Mesenchymal stem cell (in vitro differentiated cells and primary cell): ENCODE measurements around the gene NOSIP.
A peak's percentile ranks its signal among the peaks of the same experiment; 100 is the strongest.

ENCODE experiments used
- DNase-seq: peaks from one replicate; pipeline ENCODE4 v3.0.0-alpha.2; 2013
- H2AFZ ChIP-seq: one replicate; pipeline ENCODE4 v1.6.1; 2013; ENCODE audit warnings: low read depth, mild to moderate bottlenecking, control low read depth, inconsistent platforms, low read length, moderate library complexity
- H2AK5ac ChIP-seq: 2 replicates; pipeline ENCODE4 v1.6.1; 2013; ENCODE audit warnings: low read length, moderate library complexity, mild to moderate bottlenecking, inconsistent platforms; ENCODE audit not compliant: severe bottlenecking
- H2BK120ac ChIP-seq: one replicate; pipeline ENCODE4 v1.6.1; 2013; ENCODE audit warnings: low read depth, mild to moderate bottlenecking, inconsistent platforms, low read length, moderate library complexity
- H2BK12ac ChIP-seq, 2 experiments: one replicate each; pipeline ENCODE4 v1.6.1; 2013; ENCODE audit warnings: inconsistent platforms in 2 of 2, low read length in 2 of 2, mild to moderate bottlenecking in 2 of 2, moderate library complexity in 2 of 2, control low read depth in 1 of 2
- H2BK15ac ChIP-seq: one replicate; pipeline ENCODE4 v1.6.1; 2013; ENCODE audit warnings: mild to moderate bottlenecking, low read depth, inconsistent platforms; ENCODE audit not compliant: poor library complexity, severe bottlenecking
- H2BK5ac ChIP-seq: 2 replicates; pipeline ENCODE4 v1.6.1; 2013; ENCODE audit warnings: low read depth, mild to moderate bottlenecking, low read length, control low read depth, inconsistent platforms; ENCODE audit not compliant: poor library complexity, severe bottlenecking
- H3K14ac ChIP-seq, 2 experiments: one replicate each; pipeline ENCODE4 v1.6.1; 2013; ENCODE audit warnings: inconsistent platforms in 2 of 2, low read length in 2 of 2, control low read depth in 1 of 2, mild to moderate bottlenecking in 1 of 2, moderate library complexity in 1 of 2
- H3K18ac ChIP-seq, 2 experiments: one replicate each; pipeline ENCODE4 v1.6.1; 2013; ENCODE audit warnings: inconsistent platforms in 2 of 2, low read length in 2 of 2, control low read depth in 1 of 2, low read depth in 1 of 2, mild to moderate bottlenecking in 1 of 2
- H3K23ac ChIP-seq, 2 experiments: one replicate each; pipeline ENCODE4 v1.6.1; 2013; ENCODE audit warnings: inconsistent platforms in 2 of 2, low read length in 2 of 2, mild to moderate bottlenecking in 2 of 2, moderate library complexity in 2 of 2, control low read depth in 1 of 2
- H3K27ac ChIP-seq: 2 replicates; pipeline ENCODE4 v1.5.1; 2013; ENCODE audit warnings: mild to moderate bottlenecking, moderate library complexity, low read length, control low read depth, inconsistent platforms; ENCODE audit not compliant: poor library complexity, severe bottlenecking
- H3K27me3 ChIP-seq, 2 experiments: 2 replicates each; pipeline versions ENCODE4 v1.6.1 to v1.7.0; 2013; ENCODE audit warnings: low read length in 2 of 2, mild to moderate bottlenecking in 2 of 2, moderate library complexity in 2 of 2, control low read depth in 1 of 2, inconsistent platforms in 1 of 2; ENCODE audit not compliant: control insufficient read depth in 1 of 2, insufficient read depth in 1 of 2
- H3K36me3 ChIP-seq, 2 experiments: 2 replicates each; pipeline versions ENCODE4 v1.6.1 to v1.7.0; 2013; ENCODE audit warnings: low read length in 2 of 2, control low read depth in 1 of 2, inconsistent platforms in 1 of 2, low read depth in 1 of 2, mild to moderate bottlenecking in 1 of 2; ENCODE audit not compliant: insufficient read depth in 2 of 2, control insufficient read depth in 1 of 2
- H3K4ac ChIP-seq, 2 experiments: one replicate each; pipeline ENCODE4 v1.6.1; 2013; ENCODE audit warnings: inconsistent platforms in 2 of 2, low read length in 2 of 2, mild to moderate bottlenecking in 2 of 2, moderate library complexity in 2 of 2, control low read depth in 1 of 2, low read depth in 1 of 2
- H3K4me1 ChIP-seq: 2 replicates; pipeline ENCODE4 v1.6.1; 2013; ENCODE audit warnings: low read depth, low read length, control low read depth; ENCODE audit not compliant: control insufficient read depth, insufficient read depth
- H3K4me2 ChIP-seq: 2 replicates; pipeline ENCODE4 v1.6.1; 2013; ENCODE audit warnings: low read length, mild to moderate bottlenecking, inconsistent platforms; ENCODE audit not compliant: poor library complexity, severe bottlenecking
- H3K4me3 ChIP-seq, 2 experiments: 2 replicates each; pipeline versions ENCODE4 v1.5.1 to v1.7.0; 2013; ENCODE audit warnings: low read length in 2 of 2, mild to moderate bottlenecking in 2 of 2, control low read depth in 1 of 2, low read depth in 1 of 2; ENCODE audit not compliant: insufficient read depth in 1 of 2
- H3K79me1 ChIP-seq: replicated peaks from 2 replicates; pipeline ENCODE4 v1.6.1; 2013; ENCODE audit warnings: mild to moderate bottlenecking, control low read depth, low read length, inconsistent platforms; ENCODE audit not compliant: poor library complexity, severe bottlenecking
- H3K9ac ChIP-seq: 2 replicates; pipeline ENCODE4 v1.7.0; 2013; ENCODE audit warnings: mild to moderate bottlenecking, low read length, moderate library complexity
- H3K9me3 ChIP-seq: 2 replicates; pipeline ENCODE4 v1.7.0; 2013; ENCODE audit warnings: mild to moderate bottlenecking, low read length; ENCODE audit not compliant: control insufficient read depth
- H4K8ac ChIP-seq: one replicate; pipeline ENCODE4 v1.6.1; 2013; ENCODE audit warnings: inconsistent platforms, mild to moderate bottlenecking, low read length, moderate library complexity
- H4K91ac ChIP-seq: one replicate; pipeline ENCODE4 v1.6.1; 2013; ENCODE audit warnings: mild to moderate bottlenecking, low read length, inconsistent platforms
- WGBS: methylation state at CpG from one replicate; pipeline ENCODE4 v1.1.7; 2013; ENCODE audit warnings: mixed read lengths; 5-methylcytosine and 5-hydroxymethylcytosine counted together

NOSIP gene

GRCh38 chr19:49591731-49592485 lies 11.6 kb upstream of the NOSIP start:
- Histone ChIP-seq H2BK15ac (peak overlapping the region; percentile 95), H4K8ac (peak overlapping the region; percentile 27), H3K79me1 (peaks cover 6% of the 10 kb centered on the region), H3K9ac (peak overlapping the region; percentile 84), H2BK5ac (peak overlapping the region; percentile 54), H3K36me3 (peaks cover 16 to 28% of the 10 kb centered on the region in 2 experiments), H3K27me3 (no peaks in the 10 kb centered on the region), H4K91ac (peak overlapping the region; percentile 34), H3K4me2 (peak overlapping the region; percentile 92), H3K23ac (peak overlapping the region in 1 of 2 experiments; percentile 95), H2AFZ (peak overlapping the region; percentile 47), H2AK5ac (peak overlapping the region; percentile 31), H3K18ac (peak overlapping the region; percentile 73 to 82), H3K27ac (peak overlapping the region; percentile 91), H2BK12ac (peak overlapping the region in 1 of 2 experiments; percentile 61), H3K9me3 (no peaks in the 10 kb centered on the region), H3K14ac (peak overlapping the region in 1 of 2 experiments; percentile 91), H3K4me3 (peak overlapping the region; percentile 73 to 88), H3K4ac (peak overlapping the region in 1 of 2 experiments; percentile 95), H3K4me1 (peaks cover 8% of the 10 kb centered on the region), H2BK120ac (peak overlapping the region; percentile 97)
- under 1% methylated on average over 45 of the region's 51 CpGs for WGBS
- DNase-seq = peak; percentile 66

- Histone ChIP-seq H2BK120ac (peak within 1 kb of the TSS; percentile 97), H3K14ac (peak within 1 kb of the TSS; percentile 93 to 98), H2BK5ac (peak within 1 kb of the TSS; percentile 54), H3K27me3 (no peaks in the 10 kb centered on the region), H3K4ac (peak within 1 kb of the TSS; percentile 91 to 99), H2BK15ac (peak within 1 kb of the TSS; percentile 98), H2AFZ (peak within 1 kb of the TSS; percentile 47), H4K8ac (peak within 1 kb of the TSS; percentile 90), H3K9me3 (no peaks in the 10 kb centered on the region), H3K27ac (peak within 1 kb of the TSS; percentile 95), H3K23ac (peak within 1 kb of the TSS in 1 of 2 experiments; percentile 100), H3K79me1 (peaks cover 4% of the 10 kb centered on the region), H3K18ac (peak within 1 kb of the TSS; percentile 97 to 100), H3K4me2 (peak within 1 kb of the TSS; percentile 92), H2AK5ac (peak within 1 kb of the TSS; percentile 54), H2BK12ac (peak within 1 kb of the TSS; percentile 75 to 99), H3K9ac (peak within 1 kb of the TSS; percentile 96), H3K4me1 (peaks cover 8% of the 10 kb centered on the region), H3K4me3 (peak within 1 kb of the TSS; percentile 73 to 90), H3K36me3 (peaks cover 14 to 21% of the 10 kb centered on the region in 2 experiments), H4K91ac (peak within 1 kb of the TSS; percentile 98)
- 0% methylated on average over 9 of the region's 66 CpGs for WGBS
- peak; percentile 84 for DNase-seq
Measured at GRCh38 chr19:49590971-49591730, 10.8 kb upstream of the NOSIP start, which contains the start of gene PRR12. Gene PRR12 (plus strand): TSS chr19:49591182. CDS start chr19:49591655, 473 bp downstream.

GRCh38 chr19:49590071-49590970 lies 10.0 kb upstream of the NOSIP start:
- peak overlapping the region; percentile 97 to 100 for H3K18ac ChIP-seq

More at GRCh38 chr19:49590071-49590970, 10.0 kb upstream of the NOSIP start:
- Histone ChIP-seq H4K8ac (peak overlapping the region; percentile 73), H3K4ac (peak overlapping the region; percentile 91 to 99), H2AFZ (no peak overlapping the region), H2BK15ac (peak overlapping the region; percentile 88), H3K23ac (peak overlapping the region in 1 of 2 experiments; percentile 100), H3K36me3 (peaks cover 10 to 12% of the 10 kb centered on the region in 2 experiments), H3K79me1 (no peaks in the 10 kb centered on the region), H4K91ac (peak overlapping the region; percentile 98), H3K14ac (peak overlapping the region in 1 of 2 experiments; percentile 98), H2BK5ac (peak overlapping the region; percentile 53), H3K4me3 (peak overlapping the region; percentile 63 to 90), H3K4me1 (peaks cover 7% of the 10 kb centered on the region), H2AK5ac (peak overlapping the region; percentile 54), H2BK120ac (peak overlapping the region; percentile 97), H3K9me3 (no peaks in the 10 kb centered on the region), H3K4me2 (peak overlapping the region; percentile 85), H3K27ac (peak overlapping the region; percentile 95), H3K27me3 (no peaks in the 10 kb centered on the region), H2BK12ac (peak overlapping the region; percentile 75 to 99), H3K9ac (peak overlapping the region; percentile 96)
- DNase-seq = peak; percentile 98
- 2% methylated on average over 52 of the region's 58 CpGs for WGBS
